ENCODE results near the gene SGSH. TPM values are rescaled to one million over a fixed set of nuclear protein-coding genes. Genes with fewer than 3 reads are reported as not detected.

Gene SGSH
- total and polyA plus RNA-seq, 2 experiments from 2014 or later: 16.0 to 59.6 TPM

DNA sequence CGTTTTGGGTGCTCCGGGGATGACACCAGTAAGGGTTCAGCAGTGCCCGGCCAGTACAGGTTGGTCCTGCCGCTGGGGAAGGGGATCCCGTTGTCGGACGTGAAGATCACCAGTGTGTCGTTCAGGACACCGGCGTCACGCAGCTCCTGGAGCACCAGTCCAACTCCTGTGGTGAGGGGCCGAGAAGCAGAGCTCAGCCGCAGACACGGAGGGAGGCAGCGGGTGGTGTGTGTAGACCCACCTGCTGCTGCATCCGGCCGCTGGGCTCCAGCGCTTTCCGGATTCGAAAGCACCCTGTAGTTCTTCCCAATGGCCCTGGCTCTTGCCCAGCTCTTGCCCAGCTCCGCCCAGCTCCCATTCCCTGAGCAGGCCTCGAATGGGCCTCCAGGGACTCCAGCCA lies 8.0 kb downstream of the SGSH start:
- Histone ChIP-seq H3K27ac (no peak overlapping the region), H3K4me1 (ENCODE audit: insufficient read depth) (no peaks in the 10 kb centered on the region), H3K36me3 (replicated peaks; ENCODE audit: insufficient read depth, low read depth) (no peaks in the 10 kb centered on the region), H3K4me2 (no peak overlapping the region), H3K9me3 (ENCODE audit: low read depth) (no peaks in the 10 kb centered on the region), H3K27me3 (no peaks in the 10 kb centered on the region), H3K9me2 (replicated peaks; ENCODE audit: insufficient read depth) (no peaks in the 10 kb centered on the region), H4K20me1 (ENCODE audit: insufficient read depth, poor library complexity, severe bottlenecking) (no peaks in the 10 kb centered on the region), H3K4me3 (no peak overlapping the region), H3K79me2 (no peaks in the 10 kb centered on the region), H2AFZ (no peak overlapping the region)
- TF ChIP-seq, protein P1, sequence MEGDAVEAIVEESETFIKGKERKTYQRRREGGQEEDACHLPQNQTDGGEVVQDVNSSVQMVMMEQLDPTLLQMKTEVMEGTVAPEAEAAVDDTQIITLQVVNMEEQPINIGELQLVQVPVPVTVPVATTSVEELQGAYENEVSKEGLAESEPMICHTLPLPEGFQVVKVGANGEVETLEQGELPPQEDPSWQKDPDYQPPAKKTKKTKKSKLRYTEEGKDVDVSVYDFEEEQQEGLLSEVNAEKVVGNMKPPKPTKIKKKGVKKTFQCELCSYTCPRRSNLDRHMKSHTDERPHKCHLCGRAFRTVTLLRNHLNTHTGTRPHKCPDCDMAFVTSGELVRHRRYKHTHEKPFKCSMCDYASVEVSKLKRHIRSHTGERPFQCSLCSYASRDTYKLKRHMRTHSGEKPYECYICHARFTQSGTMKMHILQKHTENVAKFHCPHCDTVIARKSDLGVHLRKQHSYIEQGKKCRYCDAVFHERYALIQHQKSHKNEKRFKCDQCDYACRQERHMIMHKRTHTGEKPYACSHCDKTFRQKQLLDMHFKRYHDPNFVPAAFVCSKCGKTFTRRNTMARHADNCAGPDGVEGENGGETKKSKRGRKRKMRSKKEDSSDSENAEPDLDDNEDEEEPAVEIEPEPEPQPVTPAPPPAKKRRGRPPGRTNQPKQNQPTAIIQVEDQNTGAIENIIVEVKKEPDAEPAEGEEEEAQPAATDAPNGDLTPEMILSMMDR (IDR thresholded peaks at IDR 0.05; ENCODE audit: poor library complexity): no peak
- no peak for TF ChIP-seq EZH2 (IDR thresholded peaks at IDR 0.05; ENCODE audit: borderline replicate concordance)
- no peak for TF ChIP-seq EZH2phosphoT487 (IDR thresholded peaks at IDR 0.05; ENCODE audit: low read depth, severe bottlenecking, unreplicated experiment)
- WGBS (ENCODE audit: low lambda C conversion rate, missing lambda C conversion rate): 97% methylated on average over 22 of the region's 22 CpGs
- DNase-seq (ENCODE audit: low spot score): no peak

DNA sequence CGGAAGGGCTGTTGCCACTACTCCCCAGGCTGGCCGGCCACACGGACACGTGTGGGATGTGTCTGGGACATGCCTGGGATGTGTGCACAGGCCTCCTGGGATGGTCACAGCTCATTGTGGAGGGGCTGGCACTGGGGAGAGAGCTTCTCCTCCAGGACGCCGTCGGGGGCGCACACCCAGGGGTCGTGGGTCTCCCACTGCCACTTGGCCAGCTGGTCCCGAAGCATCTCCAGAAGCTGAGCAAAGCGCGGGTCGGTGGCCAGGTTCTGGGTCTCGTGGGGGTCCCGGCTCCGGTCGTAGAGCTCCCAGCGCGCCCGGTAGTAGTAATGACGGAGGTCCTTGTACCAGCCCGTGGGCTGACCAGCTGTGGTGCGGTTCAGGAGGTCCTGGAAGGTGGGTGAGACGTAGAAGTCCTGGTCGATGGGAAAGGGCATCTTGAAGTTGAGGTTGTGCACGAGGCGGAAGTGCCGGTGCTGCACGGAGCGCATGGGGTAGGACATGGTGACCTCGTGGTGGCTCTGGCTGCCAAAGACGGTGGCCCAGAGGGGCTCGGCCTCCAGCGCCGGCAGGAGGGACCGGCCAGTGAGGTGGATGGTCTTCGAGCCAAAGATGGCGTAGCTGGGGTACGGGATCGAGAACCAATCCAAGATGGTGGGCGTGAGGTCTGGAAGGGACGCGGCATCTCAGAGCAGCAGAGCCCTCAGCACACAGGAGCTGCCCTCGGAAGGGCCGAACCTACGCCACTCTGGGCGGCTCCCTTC lies 9.6 kb downstream of the SGSH start:
- 97% methylated on average over 47 of the region's 47 CpGs for WGBS (ENCODE audit: low lambda C conversion rate, missing lambda C conversion rate)
- H3K79me2 ChIP-seq: no peaks in the 10 kb centered on the region
- H3K36me3 ChIP-seq (replicated peaks; ENCODE audit: insufficient read depth, low read depth): no peaks in the 10 kb centered on the region
- H3K4me3 ChIP-seq: no peak overlapping the region
- no peaks in the 10 kb centered on the region for H3K4me1 ChIP-seq (ENCODE audit: insufficient read depth)
- no peaks in the 10 kb centered on the region for H3K9me3 ChIP-seq (ENCODE audit: low read depth)
- H3K9me2 ChIP-seq (replicated peaks; ENCODE audit: insufficient read depth): no peaks in the 10 kb centered on the region
- H4K20me1 ChIP-seq (ENCODE audit: insufficient read depth, poor library complexity, severe bottlenecking): no peaks in the 10 kb centered on the region
- H2AFZ ChIP-seq: no peak overlapping the region
- H3K4me2 ChIP-seq: no peak overlapping the region
- no peak overlapping the region for H3K27ac ChIP-seq
- DNase-seq (ENCODE audit: low spot score): no peak
- TF ChIP-seq, protein P1 (IDR thresholded peaks at IDR 0.05; ENCODE audit: poor library complexity): no peak
- H3K27me3 ChIP-seq: no peaks in the 10 kb centered on the region

DNA sequence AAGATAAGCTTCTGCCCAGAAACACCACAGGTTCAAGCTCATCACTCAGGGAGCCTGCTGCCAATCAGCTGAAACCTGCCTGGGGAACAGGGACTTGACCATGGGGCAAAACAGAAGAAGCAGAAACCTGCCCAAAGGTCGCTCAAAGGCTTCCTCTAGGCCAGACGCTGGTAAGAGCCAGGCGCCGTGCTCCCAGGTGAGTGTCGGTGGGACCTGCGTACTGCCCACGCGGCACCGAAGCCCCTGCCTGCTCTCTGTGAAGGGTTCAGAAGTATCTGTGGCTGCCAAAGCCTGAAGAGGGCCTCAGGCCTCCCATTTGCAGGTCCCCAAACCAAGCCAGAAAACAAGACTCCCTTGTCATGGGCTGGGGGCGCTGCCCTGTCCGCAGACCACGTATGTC lies 10.4 kb downstream of the SGSH start:
- no peaks in the 10 kb centered on the region for H3K9me2 ChIP-seq (replicated peaks; ENCODE audit: insufficient read depth)
- H4K20me1 ChIP-seq (ENCODE audit: insufficient read depth, poor library complexity, severe bottlenecking): no peaks in the 10 kb centered on the region
- H2AFZ ChIP-seq: no peak overlapping the region
- TF ChIP-seq, protein P1 (IDR thresholded peaks at IDR 0.05; ENCODE audit: poor library complexity): no peak
- TF ChIP-seq EZH2phosphoT487 (IDR thresholded peaks at IDR 0.05; ENCODE audit: low read depth, severe bottlenecking, unreplicated experiment) (no peak), EZH2 (IDR thresholded peaks at IDR 0.05; ENCODE audit: borderline replicate concordance) (no peak)
- H3K4me2 ChIP-seq: no peak overlapping the region
- no peaks in the 10 kb centered on the region for H3K9me3 ChIP-seq (ENCODE audit: low read depth)
- H3K4me1 ChIP-seq (ENCODE audit: insufficient read depth): no peaks in the 10 kb centered on the region
- H3K4me3 ChIP-seq: no peak overlapping the region
- 92% methylated on average over 12 of the region's 12 CpGs for WGBS (ENCODE audit: low lambda C conversion rate, missing lambda C conversion rate)
- no peaks in the 10 kb centered on the region for H3K36me3 ChIP-seq (replicated peaks; ENCODE audit: insufficient read depth, low read depth)
- H3K27ac ChIP-seq: no peak overlapping the region
- no peaks in the 10 kb centered on the region for H3K27me3 ChIP-seq
- H3K79me2 ChIP-seq: no peaks in the 10 kb centered on the region
- DNase-seq (ENCODE audit: low spot score): no peak

Measured in hepatocyte (in vitro differentiated cells).